Adrenal gland (tissue), 12 donors: ENCODE measurements around the gene PLEKHA4. TPM values are rescaled to one million over a fixed set of nuclear protein-coding genes. Genes with fewer than 3 reads are reported as not detected.
"Not testable (repeated sequence)": the region's sequence is repeated elsewhere in the genome, so short reads cannot be mapped to it uniquely, and the experiment has no call there.

ENCODE experiments used
- DNase-seq, 7 donors: peaks; one replicate each; pipeline ENCODE4 v3.0.0-alpha.2; 2019 to 2020
- H3K27ac ChIP-seq, 5 donors: fragments of 200-600 bp; sonication (generic) in 4 of 5; 1 replicate in 3 of 5; 2 replicates in 2 of 5; pipeline versions ENCODE4 v1.5.1 to v1.8.0; 2016 to 2020; ENCODE audit warnings: mild to moderate bottlenecking in 1 of 5
- H3K27me3 ChIP-seq: fragments of 200-600 bp; 2 replicates; pipeline ENCODE4 v1.8.0; 2021
- H3K36me3 ChIP-seq, 2 donors: fragments of 200-600 bp; replicated peaks in 1 of 2; 1 replicate in 1 of 2; 2 replicates in 1 of 2; pipeline versions ENCODE4 v1.5.1 to v1.8.0; 2018 to 2022
- H3K4me1 ChIP-seq, 2 donors: fragments of 200-600 bp; replicated peaks in 1 of 2; 1 replicate in 1 of 2; 2 replicates in 1 of 2; pipeline versions ENCODE4 v1.5.1 to v1.8.0; 2018 to 2021
- H3K4me3 ChIP-seq, 4 donors: fragments of 200-600 bp; sonication (generic) in 3 of 4; one replicate each; pipeline ENCODE4 v1.5.1; 2016 to 2018
- H3K9me3 ChIP-seq, 3 donors: fragments of 200-600 bp; sonication (generic) in 1 of 3; replicated peaks in 1 of 3; 1 replicate in 2 of 3; 2 replicates in 1 of 3; pipeline versions ENCODE4 v1.5.1 to v1.8.0; 2016 to 2021
- CTCF ChIP-seq, 6 experiments: fragments of 450-650 bp in 4 of 6; fragments of 200-600 bp in 2 of 6; sonication (generic) in 1 of 6; IDR thresholded peaks; 1 replicate in 5 of 6; 2 replicates in 1 of 6; pipeline versions ENCODE4 v1.5.1 to v1.8.0; 2016 to 2021; ENCODE audit warnings: antibody characterized with exemption in 6 of 6, mild to moderate bottlenecking in 2 of 6, moderate library complexity in 1 of 6
- POLR2A ChIP-seq, 2 donors: fragments of 450-650 bp; IDR thresholded peaks; one replicate each; pipeline ENCODE4 v1.6.1; 2017; ENCODE audit warnings: antibody characterized with exemption in 2 of 2, mild to moderate bottlenecking in 2 of 2, moderate library complexity in 1 of 2
- WGBS, 4 donors: extraction: QIAGEN DNeasy Blood & Tissue Kit in 2 of 4; methylation state at CpG; one replicate each; pipeline versions ENCODE4 v1.1.5 to v1.1.7; 2013 to 2017; 5-methylcytosine and 5-hydroxymethylcytosine counted together
- intact Hi-C, 2 donors: fragments of 100-400 bp; cut with DNase I; formaldehyde crosslinking; loops; one replicate each; pipeline versions ENCODE4 v1.14.1 to v1.15.0; 2022 to 2023
- polyA plus RNA-seq, 3 donors: library from polyadenylated mRNA; stranded (reverse); fragments of 200-250 nt in 2 of 3; fragments of 350-450 nt in 1 of 3; fragmentation: Illumina TruSeq in 1 of 3; extraction: RNeasy Lipid Tissue Mini Kit (QIAGEN cat#74804) in 1 of 3; gene quantifications; one replicate each; pipeline ENCODE4 v1.2.3, GENCODE V29; 2013 to 2014
- total RNA-seq, 9 donors: library from RNA; depleted of rRNA in 4 of 9; stranded (reverse); fragments of >200 nt in 4 of 9; fragments of 120-200 nt in 1 of 9; fragmentation: NEBNext Ultra II Directional in 1 of 9; extraction: Animal tissue kit (Norgen Biotek cat#: 25700) in 1 of 9; gene quantifications; one replicate each; pipeline versions ENCODE4 v1.1.0 to v1.2.4, GENCODE V29; 2013 to 2023
- donor health status: healthy with polysubstance abuse.
- donor health status: Bipolar disorder and iron deficiency.
- donor health status: DM: yes; HTN: yes; CAD: no.
- donor health status: DM: no; HTN: no; CAD: no.
- donor health status: DM: no; HTN: no; CAD: no.
- donor health status: DM: yes; HTN: yes; CAD: no.

The PLEKHA4 gene
- total and polyA plus RNA-seq, 12 donors, result 4.5 to 74.6 (median 25.4) TPM

- Histone ChIP-seq H3K36me3 (peaks cover 0 to 17% of the 10 kb centered on the region in 2 donors), H3K27me3 (no peaks in the 10 kb centered on the region), H3K4me3 (peak overlapping the region in 3 of 4 donors; percentile 69 to 83 (median 79)), H3K27ac (peak overlapping the region; percentile 39 to 90 (median 77)), H3K9me3 (no peaks in the 10 kb centered on the region), H3K4me1 (peaks cover 2 to 16% of the 10 kb centered on the region in 2 donors)
- TF ChIP-seq CTCF (IDR thresholded peaks at IDR 0.05), result no peak
- no peak for TF ChIP-seq POLR2A (IDR thresholded peaks at IDR 0.05)
- no peak for DNase-seq
- WGBS, 4 donors, result 11 to 31% (median 12%) methylated on average over 8 to 24 of the region's 24 CpGs
- intact Hi-C loops, result no loop called here
Observed at GRCh38 chr19:48900477-48901406, 32.3 kb upstream of the PLEKHA4 start.

- intact Hi-C loops, result no loop called here
- DNase-seq, result peak; percentile 98 to 100 (median 100)
- Histone ChIP-seq H3K4me3 (peak within 1 kb of the TSS in 3 of 4 donors; percentile 69 to 83 (median 79)), H3K27me3 (no peaks in the 10 kb centered on the region), H3K36me3 (peaks cover 0 to 8% of the 10 kb centered on the region in 2 donors), H3K9me3 (no peaks in the 10 kb centered on the region), H3K4me1 (peaks cover 2 to 16% of the 10 kb centered on the region in 2 donors), H3K27ac (peak within 1 kb of the TSS; percentile 39 to 90 (median 77))
- WGBS, 4 donors, result 7 to 9% (median 8%) methylated on average over 27 to 34 of the region's 34 CpGs
- TF ChIP-seq CTCF (IDR thresholded peaks at IDR 0.05), result peak in 5 of 6 experiments; percentile 29 to 54 (median 43)
- TF ChIP-seq POLR2A (IDR thresholded peaks at IDR 0.05), result peak in 1 of 2 donors; percentile 56
Observed at GRCh38 chr19:48899781-48900476, 31.5 kb upstream of the PLEKHA4 start, which contains the start of gene NUCB1. NUCB1 (plus strand) TSS chr19:48900312; CDS start chr19:48900797, 485 bp downstream.

GRCh38 chr19:48899386-48899749 lies 31.0 kb upstream of the PLEKHA4 start:
- H3K27me3 ChIP-seq, H3K36me3 ChIP-seq, DNase-seq, intact Hi-C loops, H3K9me3 ChIP-seq: not testable (repeated sequence)
- Histone ChIP-seq H3K4me1 (peaks cover 2 to 16% of the 10 kb centered on the region in 2 donors), H3K27ac (peak overlapping the region; percentile 39 to 90 (median 77)), H3K4me3 (peak overlapping the region in 2 of 4 donors; percentile 69 to 83)
- 82 to 88% (median 84%) methylated on average over 10 to 11 of the region's 11 CpGs for WGBS, 4 donors

- H3K27me3 ChIP-seq, result no peaks in the 10 kb centered on the region
- no peak overlapping the region for H3K4me3 ChIP-seq
- no peaks in the 10 kb centered on the region for H3K36me3 ChIP-seq
- WGBS, 4 donors, result 69 to 89% (median 86%) methylated on average over 3 to 5 of the region's 5 CpGs
- H3K4me1 ChIP-seq, result peaks cover 2 to 16% of the 10 kb centered on the region in 2 donors
- intact Hi-C loops, result no loop called here
- no peak for TF ChIP-seq POLR2A (IDR thresholded peaks at IDR 0.05)
- no peak for TF ChIP-seq CTCF (IDR thresholded peaks at IDR 0.05)
- no peaks in the 10 kb centered on the region for H3K9me3 ChIP-seq
- H3K27ac ChIP-seq, result no peak overlapping the region
- no peak for DNase-seq
Observed at GRCh38 chr19:48897181-48897580, 28.8 kb upstream of the PLEKHA4 start.
